ENCODE measurements around the gene HS6ST3.

Gene HS6ST3

DNA sequence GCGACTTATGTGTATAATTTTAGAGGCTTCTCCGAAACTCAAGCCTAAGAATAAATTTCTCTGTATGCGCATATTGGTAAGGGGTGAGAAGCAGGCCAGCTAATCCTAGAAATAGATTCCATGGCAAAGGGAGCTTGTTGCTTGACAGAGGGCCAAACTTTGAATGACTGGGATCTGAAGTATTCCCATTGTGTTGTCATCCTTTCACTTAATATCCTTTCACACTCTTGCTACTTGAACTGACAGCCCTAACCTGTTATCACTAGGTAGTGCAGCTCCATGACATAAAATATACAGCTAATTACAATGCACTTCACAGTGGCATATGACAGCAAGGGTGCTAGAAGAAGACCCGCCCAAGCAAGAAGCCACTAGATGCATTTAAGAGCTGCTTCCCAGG lies 594.6 kb downstream of the HS6ST3 start:
- no peak overlapping the region for H3K9ac ChIP-seq (ENCODE audit: low read length)
- no peak overlapping the region for H2AFZ ChIP-seq (ENCODE audit: low read depth, low read length)
- no peaks in the 10 kb centered on the region for H4K20me1 ChIP-seq (ENCODE audit: insufficient read depth, low read length)
- no peaks in the 10 kb centered on the region for H3K36me3 ChIP-seq (replicated peaks; ENCODE audit: low read depth, low read length)
- TF ChIP-seq EZH2phosphoT487 (IDR thresholded peaks at IDR 0.05; ENCODE audit: low read depth): no peak
- no peak for TF ChIP-seq CTCF (IDR thresholded peaks at IDR 0.05; ENCODE audit: low read depth, low read length)
- H3K27me3 ChIP-seq (ENCODE audit: low read depth, low read length): no peaks in the 10 kb centered on the region
- H3K79me2 ChIP-seq (ENCODE audit: low read length): no peaks in the 10 kb centered on the region
- H3K27ac ChIP-seq (ENCODE audit: low read length): no peak overlapping the region
- H3K4me2 ChIP-seq (ENCODE audit: low read length): no peak overlapping the region
- no peak overlapping the region for H3K4me3 ChIP-seq (ENCODE audit: low read length)
- no peaks in the 10 kb centered on the region for H3K4me1 ChIP-seq (ENCODE audit: low read length)
- no peaks in the 10 kb centered on the region for H3K9me3 ChIP-seq (ENCODE audit: insufficient read depth, low read length)

- Histone ChIP-seq H3K4me3 (ENCODE audit: low read length) (no peak overlapping the region), H3K27me3 (ENCODE audit: low read depth, low read length) (no peaks in the 10 kb centered on the region), H3K9me3 (ENCODE audit: insufficient read depth, low read length) (no peaks in the 10 kb centered on the region), H3K79me2 (ENCODE audit: low read length) (no peaks in the 10 kb centered on the region), H3K4me2 (ENCODE audit: low read length) (no peak overlapping the region), H3K36me3 (replicated peaks; ENCODE audit: low read depth, low read length) (no peaks in the 10 kb centered on the region), H3K4me1 (ENCODE audit: low read length) (no peaks in the 10 kb centered on the region), H4K20me1 (ENCODE audit: insufficient read depth, low read length) (no peaks in the 10 kb centered on the region), H3K27ac (ENCODE audit: low read length) (no peak overlapping the region), H2AFZ (ENCODE audit: low read depth, low read length) (no peak overlapping the region), H3K9ac (ENCODE audit: low read length) (no peak overlapping the region)
- TF ChIP-seq EZH2phosphoT487 (IDR thresholded peaks at IDR 0.05; ENCODE audit: low read depth): no peak
- TF ChIP-seq CTCF (IDR thresholded peaks at IDR 0.05; ENCODE audit: low read depth, low read length): no peak
Observed at GRCh38 chr13:96684907-96685306, 595.0 kb downstream of the HS6ST3 start.

GRCh38 chr13:96686286-96686685 lies 596.4 kb downstream of the HS6ST3 start:
- Histone ChIP-seq H4K20me1 (ENCODE audit: insufficient read depth, low read length) (no peaks in the 10 kb centered on the region), H3K4me1 (ENCODE audit: low read length) (no peaks in the 10 kb centered on the region), H2AFZ (ENCODE audit: low read depth, low read length) (no peak overlapping the region), H3K4me2 (ENCODE audit: low read length) (no peak overlapping the region), H3K9me3 (ENCODE audit: insufficient read depth, low read length) (no peaks in the 10 kb centered on the region), H3K27ac (ENCODE audit: low read length) (no peak overlapping the region), H3K79me2 (ENCODE audit: low read length) (no peaks in the 10 kb centered on the region), H3K36me3 (replicated peaks; ENCODE audit: low read depth, low read length) (no peaks in the 10 kb centered on the region), H3K27me3 (ENCODE audit: low read depth, low read length) (no peaks in the 10 kb centered on the region), H3K4me3 (ENCODE audit: low read length) (no peak overlapping the region), H3K9ac (ENCODE audit: low read length) (no peak overlapping the region)
- no peak for TF ChIP-seq CTCF (IDR thresholded peaks at IDR 0.05; ENCODE audit: low read depth, low read length)
- no peak for TF ChIP-seq EZH2phosphoT487 (IDR thresholded peaks at IDR 0.05; ENCODE audit: low read depth)

GRCh38 chr13:96687191-96687590 lies 597.3 kb downstream of the HS6ST3 start:
- H4K20me1 ChIP-seq (ENCODE audit: insufficient read depth, low read length): no peaks in the 10 kb centered on the region
- H3K79me2 ChIP-seq (ENCODE audit: low read length): no peaks in the 10 kb centered on the region
- H3K27ac ChIP-seq (ENCODE audit: low read length): no peak overlapping the region
- no peaks in the 10 kb centered on the region for H3K27me3 ChIP-seq (ENCODE audit: low read depth, low read length)
- no peaks in the 10 kb centered on the region for H3K4me1 ChIP-seq (ENCODE audit: low read length)
- H3K4me2 ChIP-seq (ENCODE audit: low read length): no peak overlapping the region
- no peak overlapping the region for H3K9ac ChIP-seq (ENCODE audit: low read length)
- no peak overlapping the region for H3K4me3 ChIP-seq (ENCODE audit: low read length)
- no peak overlapping the region for H2AFZ ChIP-seq (ENCODE audit: low read depth, low read length)
- no peaks in the 10 kb centered on the region for H3K36me3 ChIP-seq (replicated peaks; ENCODE audit: low read depth, low read length)
- no peak for TF ChIP-seq EZH2phosphoT487 (IDR thresholded peaks at IDR 0.05; ENCODE audit: low read depth)
- no peak for TF ChIP-seq CTCF (IDR thresholded peaks at IDR 0.05; ENCODE audit: low read depth, low read length)
- no peaks in the 10 kb centered on the region for H3K9me3 ChIP-seq (ENCODE audit: insufficient read depth, low read length)

Measured in OCI-LY3 (cell line).